Upper lobe of left lung (tissue), 4 donors: ENCODE data around the gene LRRC10.

Experiments
- POLR2A ChIP-seq, 4 donors: fragments of 450-650 bp; IDR thresholded peaks; one replicate each; pipeline ENCODE4 v1.5.1; 2016 to 2017; ENCODE audit warnings: antibody characterized with exemption in 4 of 4, mild to moderate bottlenecking in 2 of 4
- POLR2AphosphoS5 ChIP-seq, 2 donors: sonication (generic); formaldehyde crosslinking; IDR thresholded peaks; one replicate each; pipeline ENCODE4 v1.5.1; 2017; ENCODE audit warnings: antibody characterized with exemption in 2 of 2
- TF ChIP-seq, protein P1 (sequence below), 6 experiments: fragments of 450-650 bp in 4 of 6; fragments of 200-600 bp in 2 of 6; sonication (generic) in 2 of 6; IDR thresholded peaks; one replicate each; pipeline ENCODE4 v1.5.1; 2016 to 2019; ENCODE audit warnings: antibody characterized with exemption in 6 of 6

DNA sequence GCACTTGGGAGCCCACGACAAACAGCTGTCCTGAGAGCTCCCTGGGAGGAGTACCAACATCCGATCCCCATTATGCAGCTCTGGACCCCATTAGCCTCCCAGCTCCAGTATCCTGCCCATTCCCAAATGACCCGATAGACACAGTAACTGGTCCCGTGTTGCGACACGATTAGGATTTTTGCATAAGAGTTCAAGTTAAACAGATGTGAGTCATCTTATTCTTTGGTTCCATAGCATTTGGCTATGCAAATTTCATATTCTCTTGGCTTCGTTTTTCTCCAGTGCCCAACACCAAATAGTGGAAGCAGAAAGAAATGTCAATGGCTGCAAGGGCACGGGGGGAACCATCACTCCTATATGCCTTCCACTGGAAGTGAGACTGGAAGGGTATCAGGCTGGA lies 43.0 kb upstream of the LRRC10 start:
- TF ChIP-seq, protein P1, sequence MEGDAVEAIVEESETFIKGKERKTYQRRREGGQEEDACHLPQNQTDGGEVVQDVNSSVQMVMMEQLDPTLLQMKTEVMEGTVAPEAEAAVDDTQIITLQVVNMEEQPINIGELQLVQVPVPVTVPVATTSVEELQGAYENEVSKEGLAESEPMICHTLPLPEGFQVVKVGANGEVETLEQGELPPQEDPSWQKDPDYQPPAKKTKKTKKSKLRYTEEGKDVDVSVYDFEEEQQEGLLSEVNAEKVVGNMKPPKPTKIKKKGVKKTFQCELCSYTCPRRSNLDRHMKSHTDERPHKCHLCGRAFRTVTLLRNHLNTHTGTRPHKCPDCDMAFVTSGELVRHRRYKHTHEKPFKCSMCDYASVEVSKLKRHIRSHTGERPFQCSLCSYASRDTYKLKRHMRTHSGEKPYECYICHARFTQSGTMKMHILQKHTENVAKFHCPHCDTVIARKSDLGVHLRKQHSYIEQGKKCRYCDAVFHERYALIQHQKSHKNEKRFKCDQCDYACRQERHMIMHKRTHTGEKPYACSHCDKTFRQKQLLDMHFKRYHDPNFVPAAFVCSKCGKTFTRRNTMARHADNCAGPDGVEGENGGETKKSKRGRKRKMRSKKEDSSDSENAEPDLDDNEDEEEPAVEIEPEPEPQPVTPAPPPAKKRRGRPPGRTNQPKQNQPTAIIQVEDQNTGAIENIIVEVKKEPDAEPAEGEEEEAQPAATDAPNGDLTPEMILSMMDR (IDR thresholded peaks at IDR 0.05) = no peak
- TF ChIP-seq POLR2AphosphoS5 (IDR thresholded peaks at IDR 0.05) (no peak), POLR2A (IDR thresholded peaks at IDR 0.05) (no peak)
